OCI-LY1 (cell line): Measurements from ENCODE around the gene C4B.
"Not testable (repeated sequence)": the region's sequence is repeated elsewhere in the genome, so short reads cannot be mapped to it uniquely, and the experiment has no call there.

Experiments
- CTCF ChIP-seq: fragments of 200-600 bp; sonication (generic), shearing (Covaris generic); IDR thresholded peaks from 2 replicates; pipeline ENCODE4 v1.5.1; 2017; ENCODE audit warnings: mild to moderate bottlenecking, antibody characterized with exemption, low read length, moderate library complexity, mixed read lengths
- EZH2 ChIP-seq: fragments of 200-600 bp; sonication (generic), shearing (Covaris generic); IDR thresholded peaks from 2 replicates; pipeline ENCODE4 v1.8.0; 2017; ENCODE audit warnings: borderline replicate concordance, mixed run types, mild to moderate bottlenecking, antibody characterized with exemption, low read length, moderate library complexity, mixed read lengths

DNA sequence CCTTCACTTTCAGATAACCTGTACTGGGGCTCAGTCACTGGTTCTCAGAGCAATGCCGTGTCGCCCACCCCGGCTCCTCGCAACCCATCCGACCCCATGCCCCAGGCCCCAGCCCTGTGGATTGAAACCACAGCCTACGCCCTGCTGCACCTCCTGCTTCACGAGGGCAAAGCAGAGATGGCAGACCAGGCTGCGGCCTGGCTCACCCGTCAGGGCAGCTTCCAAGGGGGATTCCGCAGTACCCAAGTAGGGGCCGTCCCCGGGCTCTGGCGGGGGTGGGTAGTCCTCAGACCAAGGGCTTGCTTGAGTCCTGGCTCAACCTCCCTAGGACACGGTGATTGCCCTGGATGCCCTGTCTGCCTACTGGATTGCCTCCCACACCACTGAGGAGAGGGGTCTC is 15.0 kb downstream of the C4B start:
- not testable (repeated sequence) for TF ChIP-seq EZH2, CTCF
